Spleen (tissue), 7 donors: ENCODE data around the gene CDYL2.

Source experiments
- POLR2A ChIP-seq, 3 donors: fragments of 450-650 bp; IDR thresholded peaks; one replicate each; pipeline ENCODE4 v1.5.1; 2017; ENCODE audit warnings: antibody characterized with exemption in 3 of 3, mild to moderate bottlenecking in 1 of 3
- TF ChIP-seq, protein P1 (sequence below), 11 experiments: fragments of 200-600 bp in 7 of 11; fragments of 450-650 bp in 4 of 11; sonication (generic) in 4 of 11; IDR thresholded peaks in 8 of 11; conservative IDR thresholded peaks in 3 of 11; 1 replicate in 7 of 11; 2 replicates in 4 of 11; pipeline versions ENCODE4 v1.4.0 to v1.8.0; 2016 to 2021; ENCODE audit warnings: antibody characterized with exemption in 11 of 11, inconsistent platforms in 4 of 11, mild to moderate bottlenecking in 1 of 11
- donor health status: DM: no; HTN: no; CAD: no; lungs with moderate emphysema.
- donor health status: DM: no; HTN: no; CAD: no.
- donor health status: DM: no; HTN: no; CAD: no.

- TF ChIP-seq, protein P1, sequence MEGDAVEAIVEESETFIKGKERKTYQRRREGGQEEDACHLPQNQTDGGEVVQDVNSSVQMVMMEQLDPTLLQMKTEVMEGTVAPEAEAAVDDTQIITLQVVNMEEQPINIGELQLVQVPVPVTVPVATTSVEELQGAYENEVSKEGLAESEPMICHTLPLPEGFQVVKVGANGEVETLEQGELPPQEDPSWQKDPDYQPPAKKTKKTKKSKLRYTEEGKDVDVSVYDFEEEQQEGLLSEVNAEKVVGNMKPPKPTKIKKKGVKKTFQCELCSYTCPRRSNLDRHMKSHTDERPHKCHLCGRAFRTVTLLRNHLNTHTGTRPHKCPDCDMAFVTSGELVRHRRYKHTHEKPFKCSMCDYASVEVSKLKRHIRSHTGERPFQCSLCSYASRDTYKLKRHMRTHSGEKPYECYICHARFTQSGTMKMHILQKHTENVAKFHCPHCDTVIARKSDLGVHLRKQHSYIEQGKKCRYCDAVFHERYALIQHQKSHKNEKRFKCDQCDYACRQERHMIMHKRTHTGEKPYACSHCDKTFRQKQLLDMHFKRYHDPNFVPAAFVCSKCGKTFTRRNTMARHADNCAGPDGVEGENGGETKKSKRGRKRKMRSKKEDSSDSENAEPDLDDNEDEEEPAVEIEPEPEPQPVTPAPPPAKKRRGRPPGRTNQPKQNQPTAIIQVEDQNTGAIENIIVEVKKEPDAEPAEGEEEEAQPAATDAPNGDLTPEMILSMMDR (IDR thresholded peaks at IDR 0.05 in 8 of 11, conservative IDR thresholded peaks at IDR 0.05 in 3 of 11), result no peak
- no peak for TF ChIP-seq POLR2A (IDR thresholded peaks at IDR 0.05)
These were observed 241.3 kb downstream of the CDYL2 start for GRCh38 chr16:80563066-80563465.
